GM13977 (cell line): ENCODE measurements around the gene YKT6.

Experiments used
- DNase-seq: peaks from one replicate; pipeline ENCODE4 v3.0.0; 2012; ENCODE audit warnings: low spot score
- CTCF ChIP-seq: IDR thresholded peaks from 2 replicates; pipeline ENCODE4 v1.5.1; 2012; ENCODE audit warnings: mild to moderate bottlenecking, control low read depth; ENCODE audit not compliant: insufficient read depth; ENCODE audit errors: extremely low read depth, missing control alignments
- in situ Hi-C: fragments of 300-500 bp; cut with MboI; formaldehyde crosslinking; loops from one replicate; pipeline ENCODE4 v1.12.0; 2022; ENCODE audit warnings: low sequenced_read_pairs, low pct_unique_long_range_greater_than_20kb, mixed read lengths, inconsistent platforms; ENCODE audit not compliant: unreplicated experiment

Gene YKT6

GRCh38 chr7:44200699-44201461, at the start of gene YKT6:
TSS of gene YKT6 (plus strand) at chr7:44200978. CDS start at chr7:44201136, 158 bp downstream.
- in situ Hi-C loops: no loop called here
- peak; percentile 43 for TF ChIP-seq CTCF
- peak; percentile 99 for DNase-seq

GRCh38 chr7:44151956-44152355, 48.8 kb upstream of the YKT6 start:
- in situ Hi-C loops: no loop called here
- DNase-seq: no peak
- TF ChIP-seq CTCF: no peak

- DNase-seq: no peak
Measured at GRCh38 chr7:44152971-44153947, 47.5 kb upstream of the YKT6 start.

GRCh38 chr7:44153948-44154335, 46.8 kb upstream of the YKT6 start:
- in situ Hi-C loops: no loop called here
- no peak for TF ChIP-seq CTCF

More at GRCh38 chr7:44152971-44153947, 47.5 kb upstream of the YKT6 start:
- TF ChIP-seq CTCF: no peak
- in situ Hi-C loops: no loop called here

GRCh38 chr7:44154703-44155102, 46.1 kb upstream of the YKT6 start:
- in situ Hi-C loops: no loop called here

More at GRCh38 chr7:44153948-44154335, 46.8 kb upstream of the YKT6 start:
- no peak for DNase-seq

More at GRCh38 chr7:44154703-44155102, 46.1 kb upstream of the YKT6 start:
- no peak for TF ChIP-seq CTCF
- DNase-seq: no peak
